SK-N-SH treated with all-trans-retinoic acid at 6 μM for 48 hours (cell line): Measurements from ENCODE around the gene HCN2.

Experiments
- ESRRG ChIP-seq: fragments of 250-450 bp; sonication (Bioruptor Pico); IDR thresholded peaks from 2 replicates; pipeline ENCODE4 v1.6.1; 2021; ENCODE audit warnings: mild to moderate bottlenecking
- GLIS3 ChIP-seq: fragments of 250-450 bp; sonication (Bioruptor Pico); IDR thresholded peaks from 2 replicates; pipeline ENCODE4 v1.5.0; 2020; ENCODE audit warnings: mild to moderate bottlenecking, moderate library complexity
- RARB ChIP-seq: fragments of 250-450 bp; sonication (Bioruptor Pico); IDR thresholded peaks from 2 replicates; pipeline ENCODE4 v1.8.0; 2021; ENCODE audit warnings: mild to moderate bottlenecking, moderate library complexity
- TCF4 ChIP-seq: fragments of 250-450 bp; sonication (Bioruptor Pico); IDR thresholded peaks from 2 replicates; pipeline ENCODE4 v1.8.0; 2021; ENCODE audit warnings: mild to moderate bottlenecking, moderate library complexity, borderline replicate concordance
- ZNF8 ChIP-seq: fragments of 450-650 bp; formaldehyde crosslinking; IDR thresholded peaks from 2 replicates; pipeline ENCODE4 v1.5.0; 2020; ENCODE audit warnings: mild to moderate bottlenecking, moderate library complexity
- TF ChIP-seq, protein P1 (sequence below): fragments of 250-450 bp; sonication (Bioruptor Pico); IDR thresholded peaks from 2 replicates; pipeline ENCODE4 v1.8.0; 2021; ENCODE audit warnings: low read depth, mild to moderate bottlenecking, moderate library complexity, borderline replicate concordance

DNA sequence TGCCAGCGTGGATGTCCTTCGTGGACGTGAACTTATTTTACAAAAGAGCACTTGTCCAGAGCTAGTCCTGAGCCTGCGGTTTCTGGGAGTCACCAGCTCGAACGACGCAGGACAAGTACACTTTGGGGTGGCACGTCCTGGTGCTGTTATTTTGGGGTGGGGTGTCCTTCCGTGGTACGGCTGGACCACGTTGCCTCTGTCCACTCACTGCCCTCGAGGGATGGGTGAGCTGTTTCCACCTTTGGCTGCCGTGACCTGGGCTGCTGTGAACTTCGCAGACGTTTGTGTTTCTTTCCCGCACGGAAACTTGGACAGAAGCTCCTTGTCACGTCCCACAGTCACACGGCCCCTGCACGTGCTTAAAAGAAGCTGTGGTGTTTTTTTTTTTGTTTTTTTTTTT is 34.9 kb upstream of the HCN2 start:
- TF ChIP-seq GLIS3 (CRISPR knock-in tag) = no peak
- TF ChIP-seq RARB (CRISPR knock-in tag) = no peak
- no peak for TF ChIP-seq TCF4
- no peak for TF ChIP-seq ZNF8 (CRISPR knock-in tag)
- TF ChIP-seq ESRRG = no peak
- TF ChIP-seq, protein P1, sequence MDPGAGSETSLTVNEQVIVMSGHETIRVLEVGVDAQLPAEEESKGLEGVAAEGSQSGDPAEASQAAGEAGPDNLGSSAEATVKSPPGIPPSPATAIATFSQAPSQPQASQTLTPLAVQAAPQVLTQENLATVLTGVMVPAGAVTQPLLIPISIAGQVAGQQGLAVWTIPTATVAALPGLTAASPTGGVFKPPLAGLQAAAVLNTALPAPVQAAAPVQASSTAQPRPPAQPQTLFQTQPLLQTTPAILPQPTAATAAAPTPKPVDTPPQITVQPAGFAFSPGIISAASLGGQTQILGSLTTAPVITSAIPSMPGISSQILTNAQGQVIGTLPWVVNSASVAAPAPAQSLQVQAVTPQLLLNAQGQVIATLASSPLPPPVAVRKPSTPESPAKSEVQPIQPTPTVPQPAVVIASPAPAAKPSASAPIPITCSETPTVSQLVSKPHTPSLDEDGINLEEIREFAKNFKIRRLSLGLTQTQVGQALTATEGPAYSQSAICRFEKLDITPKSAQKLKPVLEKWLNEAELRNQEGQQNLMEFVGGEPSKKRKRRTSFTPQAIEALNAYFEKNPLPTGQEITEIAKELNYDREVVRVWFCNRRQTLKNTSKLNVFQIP (CRISPR knock-in tag) = no peak
